HG03457 (cell line): ENCODE measurements around the gene CWF19L1.

Source experiments
- ATAC-seq: cut with Tn5 transposase; IDR thresholded peaks from one replicate; pipeline ENCODE4 v1.9.1; 2021; ENCODE audit warnings: moderate number of reproducible peaks; ENCODE audit not compliant: unreplicated experiment

The CWF19L1 gene

DNA sequence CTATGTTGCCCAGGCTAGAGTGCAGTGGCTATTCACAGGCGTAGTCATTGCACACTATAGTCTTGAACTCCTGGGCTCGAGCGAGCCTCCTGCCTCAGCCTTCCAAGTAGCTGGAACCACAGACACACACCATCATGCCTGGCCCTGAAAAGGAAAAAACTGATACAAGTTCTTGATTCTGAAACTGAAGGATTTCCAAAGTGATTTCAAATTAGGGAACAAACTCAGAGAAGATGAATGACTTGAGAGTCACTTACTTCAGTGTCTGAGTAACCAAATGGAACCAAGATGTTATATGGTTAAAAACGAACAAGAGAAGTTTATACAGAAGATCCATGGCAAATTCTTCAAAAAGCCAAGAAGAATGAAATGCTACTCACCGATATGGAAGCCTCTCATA is 14.4 kb downstream of the CWF19L1 start:
- ATAC-seq = no peak

DNA sequence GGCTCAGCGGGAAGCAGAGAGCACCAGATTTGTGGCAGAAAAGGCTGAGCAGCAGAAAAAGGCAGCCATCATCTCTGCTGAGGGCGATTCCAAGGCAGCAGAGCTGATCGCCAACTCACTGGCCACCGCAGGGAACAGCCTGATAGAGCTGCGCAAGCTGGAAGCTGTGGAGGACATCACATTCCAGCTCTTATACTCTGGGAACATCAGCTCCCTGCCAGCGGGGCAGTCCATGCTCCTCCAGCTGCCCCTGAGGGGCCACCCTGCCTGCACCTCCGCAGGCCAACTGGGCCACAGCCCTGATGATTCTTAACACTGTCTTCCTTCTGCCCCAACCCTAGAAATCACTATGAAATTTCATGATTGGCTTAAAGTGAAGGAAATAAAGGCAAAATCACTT is 18.6 kb downstream of the CWF19L1 start:
- ATAC-seq = no peak

DNA sequence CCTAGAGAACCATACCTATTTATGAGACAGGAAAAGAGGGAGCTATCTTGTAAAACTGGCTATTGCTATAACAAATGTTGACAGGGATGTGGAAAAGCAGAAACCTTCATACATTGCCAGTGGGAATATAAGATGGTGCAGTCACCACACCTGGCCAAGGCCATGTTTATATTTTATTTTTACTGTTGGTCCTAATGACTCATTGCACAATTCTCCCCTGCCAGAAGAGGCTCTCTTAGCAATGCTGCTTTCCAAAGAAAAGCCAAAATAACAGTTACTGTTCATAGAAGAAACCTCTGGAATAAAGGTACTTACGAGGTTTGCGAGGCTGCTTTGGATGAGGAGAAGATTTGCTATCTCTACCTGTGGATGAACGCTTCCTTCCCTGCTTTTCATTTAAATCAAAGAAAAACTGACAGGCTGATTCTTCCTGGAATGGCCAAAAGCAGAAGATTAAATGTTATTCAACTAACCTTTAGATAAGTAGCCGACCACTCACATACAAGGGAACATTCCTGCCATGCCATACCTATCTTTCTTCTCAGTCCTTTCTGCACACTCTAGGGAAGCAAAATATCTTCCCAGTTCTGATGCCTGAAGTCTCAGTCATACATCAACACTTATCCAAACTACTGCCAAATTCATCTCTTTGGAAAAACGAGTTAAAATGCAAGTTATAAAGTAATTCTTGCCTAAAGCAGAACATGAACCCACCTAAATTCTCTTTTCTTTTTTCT is 21.8 kb downstream of the CWF19L1 start:
- ATAC-seq = no peak

DNA sequence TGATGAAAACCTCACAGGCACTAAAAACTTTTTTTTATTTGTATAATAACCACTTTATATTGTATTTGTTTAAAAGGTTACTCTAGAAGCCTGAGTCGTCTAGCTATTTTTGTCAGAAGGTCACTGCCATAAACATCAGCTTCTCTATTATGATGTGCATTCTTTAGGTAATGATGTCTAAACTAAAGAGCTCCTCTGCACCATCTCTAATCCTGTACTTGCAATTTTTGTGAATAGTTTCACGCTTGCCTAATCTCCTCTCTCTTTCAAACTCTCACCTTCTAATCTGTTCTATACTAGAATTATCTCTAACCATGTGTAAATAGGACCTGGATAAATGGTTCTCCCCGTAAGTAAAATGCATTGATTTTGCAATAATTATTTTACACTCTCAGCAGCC is 27.6 kb downstream of the CWF19L1 start:
- ATAC-seq = no peak

DNA sequence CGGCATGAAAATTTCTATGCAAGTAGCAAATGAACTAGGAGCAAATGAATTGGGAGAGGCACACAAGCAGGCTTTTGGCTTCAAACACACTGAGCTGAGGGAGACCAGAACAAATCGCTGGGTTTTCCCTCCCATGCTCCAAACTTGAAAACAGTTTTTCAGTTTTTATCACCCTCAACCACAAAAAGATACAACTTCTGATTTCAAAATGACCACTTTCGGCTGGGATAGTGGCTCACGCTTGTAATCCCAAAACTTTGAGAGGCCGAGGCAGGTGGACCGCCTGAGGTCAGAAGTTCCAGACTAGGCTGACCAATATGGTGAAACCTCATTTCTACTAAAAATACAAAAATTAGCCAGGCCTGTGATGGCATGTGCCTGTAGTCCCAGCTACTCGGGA is 29.0 kb downstream of the CWF19L1 start:
- ATAC-seq = no peak

DNA sequence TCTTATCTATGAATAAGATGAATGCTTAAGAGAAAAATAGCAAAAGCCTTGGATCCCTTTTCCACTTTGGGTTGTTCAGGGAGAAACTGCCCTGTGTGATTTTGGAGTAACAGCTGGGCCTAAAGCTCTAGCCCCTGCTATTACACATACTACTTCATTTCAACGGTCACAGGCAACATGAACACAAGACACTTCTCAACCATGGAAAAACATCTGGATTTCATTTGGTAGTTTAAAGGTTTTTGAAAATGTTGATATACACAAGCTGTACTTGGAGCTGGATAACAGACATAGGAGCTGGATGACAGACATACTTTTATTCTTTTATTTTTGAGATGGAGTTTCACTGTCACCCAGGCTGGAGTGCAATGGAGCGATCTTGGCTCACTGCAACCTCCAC is 35.3 kb downstream of the CWF19L1 start:
- ATAC-seq = no peak

DNA sequence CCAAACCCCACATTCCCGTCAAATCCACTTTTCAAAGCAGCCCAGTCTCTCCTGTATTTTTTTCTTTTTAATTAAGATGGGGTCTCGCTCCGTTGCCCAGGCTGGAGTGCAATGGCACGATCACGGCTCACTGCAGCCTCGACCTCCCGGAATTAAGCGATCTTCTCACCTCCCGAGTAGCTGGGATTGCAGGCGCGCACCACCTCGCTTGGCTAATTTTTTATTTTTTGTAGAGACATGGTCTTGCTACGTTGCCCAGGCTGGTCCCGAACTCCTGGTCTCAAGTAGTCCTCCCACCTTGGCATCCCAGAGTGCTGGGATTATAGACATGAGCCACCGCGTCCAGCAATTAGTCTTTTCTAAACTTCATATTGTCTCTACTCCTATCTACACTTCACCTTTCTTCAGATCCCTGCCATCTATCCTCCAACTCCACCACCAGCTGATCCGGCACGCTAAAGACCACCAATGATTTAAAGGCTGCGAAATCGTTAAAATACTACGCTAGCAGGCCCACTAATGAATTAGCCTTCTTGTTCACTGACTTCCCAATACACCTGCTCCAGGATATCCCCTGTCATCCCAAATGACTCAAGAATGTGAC is 37.5 kb downstream of the CWF19L1 start:
- ATAC-seq = no peak

DNA sequence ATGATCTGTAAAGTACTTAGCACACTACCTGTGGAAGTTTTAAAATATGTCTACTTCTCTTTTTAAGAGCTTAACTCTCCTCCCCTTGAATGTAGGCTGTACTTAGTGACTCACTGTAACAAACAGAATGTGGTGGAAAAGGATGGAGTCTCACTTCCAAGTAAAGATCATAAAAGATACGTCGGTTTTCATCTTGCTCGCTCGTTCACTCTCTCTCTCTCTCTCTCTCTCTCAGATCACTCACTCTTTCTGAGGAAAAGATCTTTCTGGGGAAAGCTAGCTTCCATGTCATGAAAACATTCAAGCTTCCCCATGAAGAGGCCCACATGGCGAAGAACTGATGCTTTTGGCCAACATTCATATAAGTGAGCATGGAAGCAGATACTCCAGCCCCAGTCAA is 43.6 kb downstream of the CWF19L1 start:
- no peak for ATAC-seq

DNA sequence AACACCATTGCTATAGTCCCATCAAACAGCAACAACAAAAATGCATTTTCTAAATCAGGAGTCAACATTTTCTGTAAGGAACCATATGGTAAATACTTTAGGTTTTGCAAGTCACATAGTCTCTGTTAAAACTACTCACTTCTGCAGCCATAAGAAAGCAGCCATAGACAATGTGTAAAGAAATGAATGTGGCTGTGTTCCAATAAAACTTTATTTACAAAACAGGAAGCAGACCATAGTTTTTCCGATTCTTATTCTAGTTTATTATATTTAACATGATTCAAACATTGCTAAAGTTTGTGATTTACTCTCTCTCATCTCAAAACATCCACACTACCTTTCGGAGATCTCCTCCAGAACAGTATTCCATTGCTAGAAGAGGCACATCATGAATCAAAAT is 44.9 kb downstream of the CWF19L1 start:
- no peak for ATAC-seq

DNA sequence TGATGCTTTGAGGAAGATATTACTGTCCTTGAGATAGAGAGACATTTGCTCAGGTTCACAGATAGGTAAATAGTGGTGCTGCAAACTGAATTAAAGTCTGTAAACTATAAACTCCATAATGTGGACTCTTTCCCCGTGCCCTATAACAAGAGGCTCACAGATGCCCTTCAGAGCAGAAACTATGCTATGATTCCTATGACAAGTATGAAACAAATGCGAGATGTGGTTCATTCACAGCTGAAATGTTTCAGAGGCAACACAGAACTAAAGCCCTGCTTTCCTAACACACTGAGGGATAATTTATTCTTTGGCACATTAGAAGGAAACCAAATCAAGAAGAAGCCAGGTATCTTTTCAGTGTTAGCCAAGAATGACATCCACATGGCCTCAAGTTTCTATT is 51.4 kb downstream of the CWF19L1 start:
- ATAC-seq = no peak

DNA sequence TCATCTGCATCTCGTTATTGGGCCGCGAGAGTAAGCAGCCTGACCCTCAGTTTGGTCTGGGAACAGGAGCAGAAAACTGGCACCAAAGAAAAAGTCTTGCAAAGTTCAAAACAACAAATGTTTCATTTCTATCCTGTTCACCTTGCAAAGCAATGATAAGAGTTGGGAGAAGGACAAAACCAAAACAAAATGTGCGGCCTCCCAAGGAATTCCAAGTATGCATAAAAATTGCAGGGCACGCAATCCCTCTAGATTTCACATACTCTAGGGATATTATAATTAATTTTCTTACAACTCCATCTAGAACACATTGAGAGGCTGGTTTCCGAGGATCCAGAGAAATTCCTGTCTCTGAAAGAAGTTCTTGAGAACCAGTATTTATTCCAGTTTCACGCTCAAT is 58.1 kb downstream of the CWF19L1 start:
- no peak for ATAC-seq

DNA sequence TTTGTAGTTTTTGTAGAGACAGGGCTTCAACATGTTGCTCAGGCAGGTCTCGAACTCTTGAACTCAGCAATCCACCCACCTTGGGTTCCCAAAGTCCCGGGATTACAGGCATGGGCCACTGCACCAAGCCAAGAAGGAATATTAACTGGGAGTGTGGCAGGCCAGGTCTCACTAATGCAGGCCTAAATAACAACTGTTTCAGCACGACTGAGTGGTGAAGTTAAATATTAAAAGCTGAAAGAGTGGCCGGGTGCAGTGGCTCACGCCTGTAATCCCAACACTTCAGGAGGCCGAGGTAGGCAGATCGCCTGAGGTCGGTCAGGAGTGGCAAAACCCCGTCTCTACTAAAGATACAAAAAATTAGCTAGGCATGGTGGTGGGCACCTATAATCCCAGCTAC is 59.2 kb downstream of the CWF19L1 start:
- no peak for ATAC-seq

DNA sequence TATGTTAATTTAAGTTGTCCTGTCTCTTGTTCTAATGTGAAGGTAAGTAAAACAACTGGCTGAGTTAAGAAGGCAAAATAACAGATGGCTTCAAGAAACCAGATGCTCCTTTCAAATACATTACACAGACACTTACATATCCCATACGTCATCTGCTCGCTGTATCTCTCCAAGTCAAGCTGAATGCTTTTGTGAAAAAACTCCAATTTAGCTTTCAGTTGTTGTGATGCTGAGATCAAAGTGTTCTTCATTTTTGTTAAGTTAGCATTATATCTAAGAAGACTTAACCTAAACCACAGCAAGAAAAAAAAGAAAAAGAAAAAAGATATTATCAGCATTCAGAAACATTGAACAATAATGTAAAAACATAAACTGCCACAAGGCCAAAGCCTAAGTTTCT is 63.1 kb downstream of the CWF19L1 start:
- ATAC-seq = no peak

DNA sequence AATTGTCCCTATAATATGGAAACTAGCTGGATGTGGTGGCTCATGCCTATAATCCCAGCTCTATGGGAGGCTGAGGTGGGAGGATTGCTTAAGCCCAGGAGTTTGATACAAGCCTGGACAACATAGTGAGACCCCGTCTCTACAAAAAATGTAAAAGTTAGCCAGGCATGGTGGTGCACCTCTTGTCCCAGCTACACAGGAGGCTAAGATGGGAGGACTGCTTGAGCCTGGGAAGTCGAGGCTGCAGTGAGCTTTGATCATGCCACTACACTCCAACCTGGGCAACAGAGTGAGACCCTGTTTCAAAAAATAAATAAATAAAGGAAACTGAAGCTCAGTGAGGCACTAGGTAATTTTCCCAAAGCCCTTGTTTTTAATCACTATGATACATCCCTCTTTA is 65.9 kb downstream of the CWF19L1 start:
- no peak for ATAC-seq

DNA sequence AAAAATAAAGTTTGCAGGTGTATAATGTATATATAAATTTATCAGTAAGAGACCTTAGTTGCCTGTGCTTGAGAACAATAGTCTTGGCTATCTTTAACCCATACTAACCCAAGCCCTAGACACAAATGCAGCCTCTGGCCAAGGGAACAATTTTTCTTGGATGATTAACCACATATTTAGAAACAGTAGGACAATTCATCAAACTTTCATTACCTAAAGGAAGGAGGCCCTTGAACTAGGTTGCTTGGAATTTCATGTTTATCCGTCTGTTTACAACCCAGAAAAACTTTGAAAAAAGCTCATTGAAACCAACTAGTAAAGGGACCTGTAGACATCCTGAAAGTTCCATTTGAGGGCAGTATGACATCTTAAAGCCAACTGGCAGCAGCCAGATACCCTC is 72.7 kb downstream of the CWF19L1 start:
- ATAC-seq = no peak

DNA sequence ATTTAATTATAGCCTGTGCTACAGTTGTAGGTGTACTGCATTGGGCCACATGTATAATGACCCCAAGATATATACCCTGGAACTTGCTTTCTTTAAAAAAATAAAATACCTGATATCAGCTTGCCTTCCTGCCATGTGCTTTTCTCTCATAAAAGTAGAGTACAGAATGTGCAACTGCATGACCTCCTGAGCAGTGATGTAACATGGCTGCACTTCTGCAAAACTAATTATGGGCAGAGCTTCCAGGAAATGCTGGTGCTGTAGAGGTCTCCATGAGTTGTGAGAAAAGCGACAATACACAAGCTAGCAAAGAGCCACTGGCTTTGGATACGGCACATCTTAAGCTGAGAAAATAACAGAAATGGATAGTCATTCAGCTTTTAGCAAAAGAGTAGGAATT is 75.1 kb downstream of the CWF19L1 start:
- ATAC-seq = no peak

DNA sequence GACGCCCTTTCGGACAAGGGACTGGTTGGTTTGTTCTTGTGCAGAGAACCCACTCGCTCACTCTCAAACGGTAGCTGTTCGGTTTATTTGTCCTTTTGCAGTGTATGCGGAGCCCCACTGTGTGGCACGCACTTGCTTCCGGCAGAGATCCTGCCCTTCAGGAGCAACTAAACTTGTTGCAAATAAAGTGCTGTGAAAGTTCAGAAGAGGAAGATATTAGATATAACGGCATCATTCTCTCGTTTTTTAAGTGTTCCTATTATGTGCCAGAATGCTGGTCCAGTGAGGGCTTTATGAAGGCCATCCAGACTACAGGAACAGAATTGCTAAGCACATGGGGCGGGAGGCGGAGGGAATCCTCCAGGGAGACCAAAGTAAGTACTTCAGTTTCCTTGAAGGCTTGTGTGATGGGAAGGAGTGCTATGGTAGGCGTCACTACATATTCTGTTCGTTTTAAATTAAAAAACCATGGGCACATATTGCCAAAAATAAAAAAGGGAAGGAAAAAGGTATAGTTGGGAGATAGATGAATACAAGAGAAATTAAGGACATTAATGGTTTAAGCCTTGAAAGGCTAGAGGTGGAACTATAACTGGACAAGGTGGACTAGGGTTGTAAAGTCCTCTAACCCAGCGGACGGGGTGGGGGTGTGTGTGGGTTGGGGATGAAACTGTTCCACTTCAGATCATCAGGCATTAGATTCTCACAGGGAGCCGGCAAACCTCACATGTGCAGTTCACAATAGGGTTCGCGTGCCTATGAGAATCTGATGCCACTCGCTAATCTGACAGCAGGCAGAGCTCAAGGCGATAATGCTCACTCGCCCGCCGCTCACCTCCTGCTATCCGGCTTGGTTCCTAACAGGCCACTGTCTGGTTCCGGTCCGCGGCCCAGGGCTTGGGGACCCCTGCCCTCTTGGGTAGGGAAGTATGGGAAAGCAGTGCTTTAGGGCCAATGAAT is 80.9 kb downstream of the CWF19L1 start:
- peak; percentile 35 for ATAC-seq

DNA sequence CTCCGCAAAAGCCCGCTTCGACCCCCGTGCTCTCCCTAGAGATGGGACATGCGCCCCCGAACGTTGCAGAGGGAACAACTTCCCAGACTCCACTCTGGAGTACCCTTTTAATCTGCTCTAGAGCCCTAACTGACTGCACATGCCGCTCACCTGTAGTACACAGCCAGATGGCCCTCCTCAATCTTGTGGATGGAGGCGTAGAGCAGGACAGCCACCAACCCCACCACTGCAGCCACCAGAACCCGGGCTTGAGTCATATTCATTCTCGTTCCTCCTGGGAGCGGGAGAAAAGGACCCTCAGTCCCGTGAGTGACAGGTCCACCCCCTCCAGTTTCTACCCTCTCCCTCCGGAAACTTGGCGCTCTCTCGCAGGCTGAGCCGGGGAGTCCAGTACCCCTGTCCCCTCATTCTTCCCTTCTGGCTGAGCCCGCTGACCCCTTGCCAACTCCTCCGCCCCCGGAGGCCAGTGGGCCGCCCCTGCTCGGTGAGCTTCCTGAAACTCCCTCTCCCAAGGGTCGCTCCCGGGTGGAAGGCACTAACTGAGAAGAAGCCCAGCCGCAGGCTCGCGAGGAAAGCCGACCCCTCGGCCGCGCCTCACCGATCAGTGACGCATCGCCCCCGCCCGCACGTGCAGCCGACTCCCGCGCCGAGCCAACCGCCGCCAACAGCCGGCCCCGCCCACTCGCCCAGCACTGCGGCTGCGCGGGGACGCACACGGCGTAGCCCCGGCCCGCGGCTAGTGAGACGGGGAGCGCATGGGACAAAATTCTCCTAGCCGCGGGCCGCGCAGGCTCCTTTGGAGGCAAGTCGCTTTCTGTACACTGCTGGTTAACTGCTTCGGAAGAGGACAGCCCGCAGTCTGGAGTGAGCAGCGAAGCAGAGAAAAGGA is 81.8 kb downstream of the CWF19L1 start, which contains the start of gene ERLIN1:
Gene ERLIN1 (minus strand): TSS at position 666 of the 889 bp plus-strand sequence. CDS start 403 bp downstream, at position 263.
- peak; percentile 70 for ATAC-seq

DNA sequence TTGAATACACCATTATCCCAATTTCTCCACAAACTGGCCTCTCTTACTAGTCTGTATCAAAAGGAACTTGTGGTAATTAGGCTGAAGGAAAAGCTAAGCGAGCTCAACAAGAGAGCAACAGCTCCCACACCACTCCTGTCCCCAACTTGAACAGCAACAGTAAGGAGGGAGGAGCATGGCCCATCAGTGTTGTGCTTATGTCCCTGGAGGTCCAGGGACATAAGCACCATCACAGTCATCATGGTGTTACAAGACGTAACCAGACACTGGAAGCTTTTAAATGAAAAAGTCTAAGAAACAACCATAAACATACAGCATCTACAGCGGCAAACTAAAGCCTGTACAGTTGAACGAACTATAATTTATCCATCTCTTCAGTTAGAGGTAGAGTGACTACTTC is 82.6 kb downstream of the CWF19L1 start:
- ATAC-seq = no peak

DNA sequence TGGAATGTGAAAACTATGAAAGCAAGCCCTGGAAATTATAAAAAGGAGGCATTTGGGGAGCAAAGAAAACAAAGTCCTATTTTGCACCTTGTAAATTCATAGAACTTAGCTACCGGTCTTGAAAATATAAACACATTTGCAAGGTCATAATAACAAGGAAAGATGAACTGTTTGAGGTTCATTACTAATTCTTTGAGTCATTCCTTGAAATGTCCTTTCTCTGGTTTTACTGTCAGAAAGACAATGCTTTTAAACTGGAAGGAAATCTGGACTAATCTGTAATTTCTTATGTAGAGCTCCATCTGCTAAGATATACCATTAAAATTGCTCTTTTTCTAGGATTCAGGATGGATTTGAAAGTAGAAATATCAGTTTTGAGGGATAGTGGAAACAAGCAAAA is 83.0 kb downstream of the CWF19L1 start:
- no peak for ATAC-seq

DNA sequence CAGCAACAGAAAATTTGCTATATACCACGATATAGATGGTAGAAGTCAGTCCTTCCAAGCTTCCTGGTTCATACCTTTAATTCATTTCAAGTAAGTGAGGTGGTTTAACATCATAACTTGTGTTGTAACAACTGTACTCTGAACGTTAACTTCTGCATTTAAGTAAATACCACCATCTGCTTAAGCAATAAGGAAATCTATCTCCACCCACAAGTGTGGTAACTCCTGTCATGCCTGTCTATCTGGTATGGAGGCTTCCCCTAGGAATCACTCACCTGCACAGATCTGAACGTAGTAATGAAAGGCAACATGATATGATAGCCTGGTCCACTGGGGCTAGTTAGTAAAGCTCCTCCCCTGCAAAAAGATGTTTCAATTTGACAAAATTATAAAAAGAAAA is 84.0 kb downstream of the CWF19L1 start:
- no peak for ATAC-seq
